Putamen (tissue), 1 donor: ENCODE results near the gene AP3B1.
A peak's percentile ranks its signal among the peaks of the same experiment; 100 is the strongest.
"Not testable (repeated sequence)": the region's sequence is repeated elsewhere in the genome, so short reads cannot be mapped to it uniquely, and the experiment has no call there.

ENCODE experiments used
- DNase-seq: peaks from one replicate; pipeline ENCODE4 v3.0.0-alpha.2; 2016; ENCODE audit warnings: low spot score

AP3B1 gene

GRCh38 chr5:78243091-78243490, 51.4 kb downstream of the AP3B1 start:
- DNase-seq: no peak

- DNase-seq: no peak
These were observed 52.5 kb downstream of the AP3B1 start for GRCh38 chr5:78242001-78242400.

GRCh38 chr5:78237911-78238310, 56.6 kb downstream of the AP3B1 start:
- DNase-seq: no peak

GRCh38 chr5:78236046-78236445, 58.5 kb downstream of the AP3B1 start:
- DNase-seq: no peak

- DNase-seq: no peak
These were observed 59.2 kb downstream of the AP3B1 start for GRCh38 chr5:78235289-78235688.

- no peak for DNase-seq
These were observed 59.7 kb downstream of the AP3B1 start for GRCh38 chr5:78234804-78235203.

GRCh38 chr5:78232163-78232562, 62.3 kb downstream of the AP3B1 start:
- DNase-seq: no peak

- DNase-seq: no peak
These were observed 70.1 kb downstream of the AP3B1 start for GRCh38 chr5:78224358-78224757.

- no peak for DNase-seq
These were observed 72.5 kb downstream of the AP3B1 start for GRCh38 chr5:78221964-78222451.

GRCh38 chr5:78221467-78221866, 73.0 kb downstream of the AP3B1 start:
- no peak for DNase-seq

GRCh38 chr5:78215972-78216371, 78.5 kb downstream of the AP3B1 start:
- DNase-seq: no peak

- DNase-seq: no peak
These were observed 78.9 kb downstream of the AP3B1 start for GRCh38 chr5:78215565-78215964.

- DNase-seq: peak; percentile 44
These were observed 80.7 kb downstream of the AP3B1 start for GRCh38 chr5:78213799-78214198.

- DNase-seq: no peak
These were observed 83.4 kb downstream of the AP3B1 start for GRCh38 chr5:78211052-78211451.

GRCh38 chr5:78204241-78204640, 90.3 kb downstream of the AP3B1 start:
- no peak for DNase-seq

GRCh38 chr5:78203815-78204214, 90.7 kb downstream of the AP3B1 start:
- no peak for DNase-seq

GRCh38 chr5:78190402-78190801, 104.1 kb downstream of the AP3B1 start:
- DNase-seq: no peak

GRCh38 chr5:78188681-78189080, 105.8 kb downstream of the AP3B1 start:
- not testable (repeated sequence) for DNase-seq

- DNase-seq: no peak
These were observed 107.3 kb downstream of the AP3B1 start for GRCh38 chr5:78187172-78187571.

GRCh38 chr5:78182838-78183237, 111.7 kb downstream of the AP3B1 start:
- no peak for DNase-seq

- DNase-seq: no peak
These were observed 116.1 kb downstream of the AP3B1 start for GRCh38 chr5:78178356-78178755.

- DNase-seq: not testable (repeated sequence)
These were observed 124.2 kb downstream of the AP3B1 start for GRCh38 chr5:78170335-78170734.

- peak; percentile 15 for DNase-seq
These were observed 132.1 kb downstream of the AP3B1 start for GRCh38 chr5:78162253-78162862.

GRCh38 chr5:78157001-78157400, 137.5 kb downstream of the AP3B1 start:
- DNase-seq: no peak
